ENCODE measurements around the gene ERP44. TPM values are rescaled to one million over a fixed set of nuclear protein-coding genes. Genes with fewer than 3 reads are reported as not detected.

Gene ERP44
- polyA plus RNA-seq, 1 of the 3 experiments (the other 2 are of a cell fraction): 10.0 TPM

DNA sequence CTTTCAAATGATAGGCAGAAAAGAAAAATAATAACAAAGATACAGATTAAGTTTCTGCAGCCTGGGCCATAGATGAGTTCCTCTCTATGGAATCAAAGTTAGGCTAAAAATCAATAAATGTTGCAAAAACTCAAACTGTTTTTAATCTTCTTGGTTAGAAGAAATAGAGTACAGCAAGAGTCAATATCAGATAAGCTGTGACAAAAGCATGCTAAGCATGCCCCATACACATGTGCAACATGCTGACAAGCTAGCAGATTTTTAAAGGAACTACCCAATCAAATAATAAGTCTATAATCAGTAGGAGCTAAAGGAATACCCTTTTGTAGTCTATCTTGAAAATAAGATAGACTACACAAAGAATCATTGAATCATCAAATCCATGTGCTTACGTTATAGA is 6.7 kb downstream of the ERP44 start:
- no peaks in the 10 kb centered on the region for H3K27me3 ChIP-seq (ENCODE audit: insufficient read depth)
- H3K4me2 ChIP-seq: no peak overlapping the region
- H3K79me2 ChIP-seq (ENCODE audit: insufficient read depth): peaks cover 99% of the 10 kb centered on the region
- H3F3A ChIP-seq (replicated peaks; ENCODE audit: insufficient read depth): peaks cover 7% of the 10 kb centered on the region
- no peak overlapping the region for H3K27ac ChIP-seq (ENCODE audit: low read depth in 2 of 2, low read length in 1 of 2)
- H4K20me1 ChIP-seq (ENCODE audit: insufficient read depth): peaks cover 89% of the 10 kb centered on the region
- no peak for DNase-seq
- WGBS (ENCODE audit: low lambda C conversion rate): 90% methylated on average over 1 of the region's 1 CpG
- H3K9ac ChIP-seq: no peak overlapping the region
- POLR2A ChIA-PET: no interaction called here
- peaks cover 2 to 6% of the 10 kb centered on the region in 2 experiments; a peak in 3 of 4 replicates for H3K4me1 ChIP-seq (ENCODE audit: control insufficient read depth in 1 of 2, insufficient read depth in 2 of 2, low read depth in 1 of 2, low read length in 1 of 2)
- no peaks in the 10 kb centered on the region for H3K9me2 ChIP-seq
- TF ChIP-seq, protein P1, sequence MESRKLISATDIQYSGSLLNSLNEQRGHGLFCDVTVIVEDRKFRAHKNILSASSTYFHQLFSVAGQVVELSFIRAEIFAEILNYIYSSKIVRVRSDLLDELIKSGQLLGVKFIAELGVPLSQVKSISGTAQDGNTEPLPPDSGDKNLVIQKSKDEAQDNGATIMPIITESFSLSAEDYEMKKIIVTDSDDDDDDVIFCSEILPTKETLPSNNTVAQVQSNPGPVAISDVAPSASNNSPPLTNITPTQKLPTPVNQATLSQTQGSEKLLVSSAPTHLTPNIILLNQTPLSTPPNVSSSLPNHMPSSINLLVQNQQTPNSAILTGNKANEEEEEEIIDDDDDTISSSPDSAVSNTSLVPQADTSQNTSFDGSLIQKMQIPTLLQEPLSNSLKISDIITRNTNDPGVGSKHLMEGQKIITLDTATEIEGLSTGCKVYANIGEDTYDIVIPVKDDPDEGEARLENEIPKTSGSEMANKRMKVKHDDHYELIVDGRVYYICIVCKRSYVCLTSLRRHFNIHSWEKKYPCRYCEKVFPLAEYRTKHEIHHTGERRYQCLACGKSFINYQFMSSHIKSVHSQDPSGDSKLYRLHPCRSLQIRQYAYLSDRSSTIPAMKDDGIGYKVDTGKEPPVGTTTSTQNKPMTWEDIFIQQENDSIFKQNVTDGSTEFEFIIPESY (IDR thresholded peaks at IDR 0.05; ENCODE audit: borderline replicate concordance, low read depth): no peak
- H2AFZ ChIP-seq (ENCODE audit: low read depth): no peak overlapping the region
- H3K4me3 ChIP-seq (ENCODE audit: low read depth in 2 of 2, low read length in 1 of 2): no peak overlapping the region
- CTCF ChIA-PET: interaction anchor here (1.1 to 1.4 kb wide), 3 partner anchors 8 to 65 kb away, joined by 3 to 4 read pairs (median 3); no protein-coding TSS in a partner anchor
- H3K9me3 ChIP-seq: no peaks in the 10 kb centered on the region
- H3K36me3 ChIP-seq (replicated peaks in 1 of 2; ENCODE audit: control insufficient read depth in 1 of 2, insufficient read depth in 2 of 2, low read length in 1 of 2): no peaks in the 10 kb centered on the region

DNA sequence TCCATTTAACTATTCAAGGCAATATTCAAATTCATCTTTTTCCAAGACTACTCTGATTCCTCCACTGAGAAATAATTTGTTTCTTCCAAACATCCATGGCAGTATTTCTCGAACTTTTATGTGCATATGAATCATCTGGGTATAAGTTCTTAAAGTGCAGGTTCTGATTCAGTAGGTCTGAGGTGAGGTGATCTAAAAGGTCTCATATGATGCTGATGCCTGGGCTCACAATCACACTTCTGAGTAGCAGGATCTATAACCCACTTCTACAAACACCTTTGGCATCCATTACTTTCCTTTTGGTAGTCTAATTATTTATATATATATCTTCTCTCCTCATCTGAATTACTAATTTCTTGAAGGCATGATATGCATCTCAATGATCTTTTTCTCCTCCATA is 7.2 kb downstream of the ERP44 start:
- Histone ChIP-seq H3F3A (replicated peaks; ENCODE audit: insufficient read depth) (peaks cover 9% of the 10 kb centered on the region), H2AFZ (ENCODE audit: low read depth) (no peak overlapping the region), H3K4me1 (ENCODE audit: control insufficient read depth in 1 of 2, insufficient read depth in 2 of 2, low read depth in 1 of 2, low read length in 1 of 2) (peaks cover 2% of the 10 kb centered on the region in 2 experiments; a peak in 3 of 4 replicates), H3K9me3 (no peaks in the 10 kb centered on the region), H3K27ac (ENCODE audit: low read depth in 2 of 2, low read length in 1 of 2) (no peak overlapping the region), H3K9ac (no peak overlapping the region), H4K20me1 (ENCODE audit: insufficient read depth) (peaks cover 89% of the 10 kb centered on the region), H3K36me3 (replicated peaks in 1 of 2; ENCODE audit: control insufficient read depth in 1 of 2, insufficient read depth in 2 of 2, low read length in 1 of 2) (no peaks in the 10 kb centered on the region), H3K79me2 (ENCODE audit: insufficient read depth) (peaks cover 98% of the 10 kb centered on the region), H3K9me2 (no peaks in the 10 kb centered on the region), H3K4me3 (ENCODE audit: low read depth in 2 of 2, low read length in 1 of 2) (no peak overlapping the region), H3K4me2 (no peak overlapping the region), H3K27me3 (ENCODE audit: insufficient read depth) (no peaks in the 10 kb centered on the region)
- no peak for DNase-seq
- POLR2A ChIA-PET: no interaction called here
- CTCF ChIA-PET: interaction anchor here (1.1 to 1.4 kb wide), 2 partner anchors 8 to 64 kb away, joined by 3 to 4 read pairs; no protein-coding TSS in a partner anchor
- TF ChIP-seq JUND (IDR thresholded peaks at IDR 0.05): no peak
- no peak for TF ChIP-seq NRF1 (IDR thresholded peaks at IDR 0.05; ENCODE audit: low read depth, low read length)
- no peak for TF ChIP-seq RXRA (IDR thresholded peaks at IDR 0.05; ENCODE audit: borderline replicate concordance, low read depth)
- WGBS (ENCODE audit: low lambda C conversion rate): 76% methylated on average over 1 of the region's 1 CpG

GRCh38 chr9:100090880-100091279 is 7.9 kb downstream of the ERP44 start:
- Histone ChIP-seq H2AFZ (ENCODE audit: low read depth) (no peak overlapping the region), H3K9me3 (no peaks in the 10 kb centered on the region), H3K27ac (ENCODE audit: low read depth in 2 of 2, low read length in 1 of 2) (no peak overlapping the region), H3K4me3 (ENCODE audit: low read depth in 2 of 2, low read length in 1 of 2) (no peak overlapping the region), H3K36me3 (replicated peaks in 1 of 2; ENCODE audit: control insufficient read depth in 1 of 2, insufficient read depth in 2 of 2, low read length in 1 of 2) (no peaks in the 10 kb centered on the region), H3K4me2 (no peak overlapping the region), H3F3A (replicated peaks; ENCODE audit: insufficient read depth) (peaks cover 17% of the 10 kb centered on the region), H3K27me3 (ENCODE audit: insufficient read depth) (no peaks in the 10 kb centered on the region), H3K9ac (no peak overlapping the region), H3K79me2 (ENCODE audit: insufficient read depth) (peaks cover 98% of the 10 kb centered on the region), H3K9me2 (no peaks in the 10 kb centered on the region), H4K20me1 (ENCODE audit: insufficient read depth) (peaks cover 93% of the 10 kb centered on the region), H3K4me1 (ENCODE audit: control insufficient read depth in 1 of 2, insufficient read depth in 2 of 2, low read depth in 1 of 2, low read length in 1 of 2) (peaks cover 0 to 2% of the 10 kb centered on the region in 2 experiments; a peak in 3 of 4 replicates)
- WGBS (ENCODE audit: low lambda C conversion rate): 83% methylated on average over 1 of the region's 1 CpG
- no peak for DNase-seq
- TF ChIP-seq CHD2 (IDR thresholded peaks at IDR 0.05; ENCODE audit: low read length, partially characterized antibody): no peak
- no peak for TF ChIP-seq SIN3A (IDR thresholded peaks at IDR 0.05; ENCODE audit: borderline replicate concordance, low read depth, low read length)
- TF ChIP-seq, protein P1 (IDR thresholded peaks at IDR 0.05; ENCODE audit: borderline replicate concordance, low read depth): no peak
- POLR2A ChIA-PET: no interaction called here
- CTCF ChIA-PET: interaction anchor here (1.4 kb wide), 1 partner anchor 63 kb away, joined by 3 read pairs; no protein-coding TSS in a partner anchor

Measured in SK-N-SH (cell line).